GOT3 (cell line): ENCODE measurements around the gene VAV2.
"Not testable (repeated sequence)": the region's sequence is repeated elsewhere in the genome, so short reads cannot be mapped to it uniquely, and the experiment has no call there.

Experiments
- DNase-seq: peaks from one replicate; lab custom pipeline; 2025; ENCODE audit warnings: mixed read lengths; lab: John Stamatoyannopoulos, UW

The VAV2 gene

GRCh38 chr9:133917375-133917774 is 74.7 kb downstream of the VAV2 start:
- DNase-seq: no peak

GRCh38 chr9:133916159-133916541 is 76.0 kb downstream of the VAV2 start:
- DNase-seq: no peak

GRCh38 chr9:133915534-133916158 is 76.5 kb downstream of the VAV2 start:
- DNase-seq: no peak

GRCh38 chr9:133914442-133915342 is 77.4 kb downstream of the VAV2 start:
- DNase-seq: no peak

- DNase-seq: no peak
These were observed 78.4 kb downstream of the VAV2 start for GRCh38 chr9:133913571-133914369.

GRCh38 chr9:133910855-133911514 is 81.1 kb downstream of the VAV2 start:
- DNase-seq: no peak

GRCh38 chr9:133906932-133907910 is 84.9 kb downstream of the VAV2 start:
- no peak for DNase-seq

- no peak for DNase-seq
These were observed 85.9 kb downstream of the VAV2 start for GRCh38 chr9:133906218-133906617.

GRCh38 chr9:133905493-133905892 is 86.6 kb downstream of the VAV2 start:
- no peak for DNase-seq

- DNase-seq: no peak
These were observed 87.6 kb downstream of the VAV2 start for GRCh38 chr9:133904346-133905090.

- DNase-seq: no peak
These were observed 90.8 kb downstream of the VAV2 start for GRCh38 chr9:133901184-133901835.

- DNase-seq: no peak
These were observed 94.4 kb downstream of the VAV2 start for GRCh38 chr9:133897675-133898074.

GRCh38 chr9:133896007-133896406 is 96.1 kb downstream of the VAV2 start:
- DNase-seq: not testable (repeated sequence)

- no peak for DNase-seq
These were observed 96.8 kb downstream of the VAV2 start for GRCh38 chr9:133895335-133895734.

- no peak for DNase-seq
These were observed 97.5 kb downstream of the VAV2 start for GRCh38 chr9:133894377-133895321.

GRCh38 chr9:133893191-133893994 is 98.7 kb downstream of the VAV2 start:
- no peak for DNase-seq

- no peak for DNase-seq
These were observed 99.8 kb downstream of the VAV2 start for GRCh38 chr9:133892193-133892920.
